ENCODE measurements around the gene LPP. TPM values are rescaled to one million over a fixed set of nuclear protein-coding genes. Genes with fewer than 3 reads are reported as not detected.

LPP gene
- total RNA-seq, 1 donor from 2014 or later, result 23.1 TPM

GRCh38 chr3:188303823-188304222 is 149.9 kb downstream of the LPP start:
- Mint-ChIP-seq H3K27me3 (ENCODE audit: unreplicated experiment) (peaks cover 1% of the 10 kb centered on the region), H3K4me1 (ENCODE audit: low read depth, unreplicated experiment) (peaks cover 30% of the 10 kb centered on the region), H3K4me3 (ENCODE audit: unreplicated experiment) (no peak overlapping the region), H3K9me3 (ENCODE audit: unreplicated experiment) (peaks cover 2% of the 10 kb centered on the region), H3K27ac (ENCODE audit: unreplicated experiment) (no peak overlapping the region), H3K36me3 (ENCODE audit: unreplicated experiment) (no peaks in the 10 kb centered on the region)
- no peak for TF ChIP-seq CTCF (IDR thresholded peaks at IDR 0.05; ENCODE audit: partially characterized antibody, unreplicated experiment)
- no peak for DNase-seq

GRCh38 chr3:188304501-188304900 is 150.5 kb downstream of the LPP start:
- no peaks in the 10 kb centered on the region for H3K36me3 Mint-ChIP-seq (ENCODE audit: unreplicated experiment)
- H3K4me3 Mint-ChIP-seq (ENCODE audit: unreplicated experiment), result no peak overlapping the region
- H3K9me3 Mint-ChIP-seq (ENCODE audit: unreplicated experiment), result peaks cover 2% of the 10 kb centered on the region
- TF ChIP-seq CTCF (IDR thresholded peaks at IDR 0.05; ENCODE audit: partially characterized antibody, unreplicated experiment), result no peak
- H3K27ac Mint-ChIP-seq (ENCODE audit: unreplicated experiment), result no peak overlapping the region
- H3K4me1 Mint-ChIP-seq (ENCODE audit: low read depth, unreplicated experiment), result peaks cover 24% of the 10 kb centered on the region
- H3K27me3 Mint-ChIP-seq (ENCODE audit: unreplicated experiment), result peaks cover 1% of the 10 kb centered on the region
- no peak for DNase-seq

DNA sequence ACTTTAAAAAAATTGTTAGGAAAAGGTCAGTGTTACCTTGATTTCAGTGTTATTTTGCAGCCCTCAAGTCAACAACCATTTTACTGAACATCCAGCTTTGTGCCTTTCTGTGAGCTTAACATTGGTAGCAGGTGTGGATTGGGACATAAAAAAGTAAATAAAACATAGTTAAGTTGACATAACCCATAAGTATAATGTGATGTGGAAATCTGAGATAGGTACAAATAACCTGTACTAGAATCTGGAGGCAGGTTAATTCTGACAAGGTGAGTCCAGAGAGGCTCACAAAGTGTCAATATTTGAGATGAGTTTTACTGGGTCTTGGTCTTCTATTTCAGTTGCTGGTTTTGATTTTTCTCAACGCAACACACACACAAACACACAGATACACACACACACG is 151.3 kb downstream of the LPP start:
- Mint-ChIP-seq H3K27me3 (ENCODE audit: unreplicated experiment) (peaks cover 1% of the 10 kb centered on the region), H3K27ac (ENCODE audit: unreplicated experiment) (no peak overlapping the region), H3K9me3 (ENCODE audit: unreplicated experiment) (peaks cover 2% of the 10 kb centered on the region), H3K4me3 (ENCODE audit: unreplicated experiment) (no peak overlapping the region), H3K4me1 (ENCODE audit: low read depth, unreplicated experiment) (peaks cover 22% of the 10 kb centered on the region), H3K36me3 (ENCODE audit: unreplicated experiment) (no peaks in the 10 kb centered on the region)
- DNase-seq, result no peak
- TF ChIP-seq CTCF (IDR thresholded peaks at IDR 0.05; ENCODE audit: partially characterized antibody, unreplicated experiment), result no peak

- no peak for TF ChIP-seq CTCF (IDR thresholded peaks at IDR 0.05; ENCODE audit: partially characterized antibody, unreplicated experiment)
- H3K27me3 Mint-ChIP-seq (ENCODE audit: unreplicated experiment), result no peaks in the 10 kb centered on the region
- H3K4me1 Mint-ChIP-seq (ENCODE audit: low read depth, unreplicated experiment), result peaks cover 15% of the 10 kb centered on the region
- no peaks in the 10 kb centered on the region for H3K9me3 Mint-ChIP-seq (ENCODE audit: unreplicated experiment)
- no peak overlapping the region for H3K4me3 Mint-ChIP-seq (ENCODE audit: unreplicated experiment)
- no peak overlapping the region for H3K27ac Mint-ChIP-seq (ENCODE audit: unreplicated experiment)
- no peak for DNase-seq
- no peaks in the 10 kb centered on the region for H3K36me3 Mint-ChIP-seq (ENCODE audit: unreplicated experiment)
These were observed 152.6 kb downstream of the LPP start for GRCh38 chr3:188306435-188307005.

GRCh38 chr3:188309437-188310269 is 155.7 kb downstream of the LPP start:
- H3K4me1 Mint-ChIP-seq (ENCODE audit: low read depth, unreplicated experiment), result peaks cover under 1% of the 10 kb centered on the region
- H3K27ac Mint-ChIP-seq (ENCODE audit: unreplicated experiment), result no peak overlapping the region
- H3K9me3 Mint-ChIP-seq (ENCODE audit: unreplicated experiment), result peaks cover 2% of the 10 kb centered on the region
- no peaks in the 10 kb centered on the region for H3K36me3 Mint-ChIP-seq (ENCODE audit: unreplicated experiment)
- H3K4me3 Mint-ChIP-seq (ENCODE audit: unreplicated experiment), result no peak overlapping the region
- no peaks in the 10 kb centered on the region for H3K27me3 Mint-ChIP-seq (ENCODE audit: unreplicated experiment)
- no peak for DNase-seq
- TF ChIP-seq CTCF (IDR thresholded peaks at IDR 0.05; ENCODE audit: partially characterized antibody, unreplicated experiment), result no peak

Measured in glutamatergic neuron (in vitro differentiated cells).